Activated naive CD4-positive, alpha-beta T cell treated with anti-CD3 and anti-CD28 coated beads, Interleukin-2, amount 10 ng/mL, durations not matched to agents 5 hours and 36 hours (primary cell): Measurements from ENCODE around the gene CRABP2. TPM values are rescaled to one million over a fixed set of nuclear protein-coding genes. Genes with fewer than 3 reads are reported as not detected.

Source experiments
- total RNA-seq, 2 experiments: library from RNA; stranded (reverse); gene quantifications; one replicate each; pipeline ENCODE4 v1.2.3, GENCODE V29; 2021

Gene CRABP2
- under 1 TPM; 0.48 to 0.71 TPM for total RNA-seq

DNA sequence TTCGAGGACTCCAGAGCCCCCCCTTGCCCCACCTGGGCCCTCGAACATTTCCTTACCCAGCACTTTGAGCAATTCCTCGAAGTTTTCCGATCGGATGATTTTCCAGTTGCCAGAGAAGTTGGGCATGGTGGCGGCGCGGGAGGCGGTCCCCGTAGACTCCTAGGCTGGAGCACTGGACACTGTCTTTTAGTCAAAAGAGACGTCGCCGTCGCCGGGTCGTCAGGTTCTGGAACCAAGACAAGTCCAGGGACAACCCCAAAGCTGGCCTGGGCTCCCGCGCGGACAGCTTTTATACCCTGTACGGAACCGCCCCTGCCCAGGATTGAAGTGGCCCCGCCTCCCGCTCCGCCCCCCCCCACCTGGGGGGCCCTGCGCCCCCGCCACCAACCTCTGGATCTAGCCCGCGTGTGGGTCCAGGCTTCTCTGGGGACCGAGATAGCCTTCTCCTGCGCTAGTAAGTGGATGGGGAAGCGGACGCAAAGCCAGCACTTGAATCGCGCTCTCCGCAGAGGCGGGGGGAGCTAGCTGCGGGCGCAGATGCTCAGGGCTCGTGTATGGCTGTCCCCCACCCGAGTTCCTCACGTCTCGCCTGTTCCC lies at the start of gene CRABP2:
CRABP2 (minus strand) TSS at position 263 of the 597 bp plus-strand sequence; CDS start at position 126, 137 bp downstream.

DNA sequence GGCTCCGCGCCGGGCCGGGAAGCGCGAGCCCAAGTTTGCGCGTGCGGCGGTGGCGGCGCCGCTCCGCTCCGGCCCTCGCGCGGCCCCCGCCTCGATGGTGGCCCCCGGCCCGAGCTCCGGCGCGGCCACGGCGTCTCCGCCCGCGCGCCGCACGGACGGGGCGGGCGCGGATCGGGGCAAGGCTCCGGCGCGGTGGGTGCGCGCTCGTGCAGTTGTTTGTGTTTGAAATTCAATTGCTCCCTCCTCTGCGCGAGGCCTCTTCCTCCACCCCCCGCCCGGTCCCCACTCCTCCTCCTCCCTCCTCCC lies 46.0 kb upstream of the CRABP2 start, which contains the start of gene HDGF:
HDGF (minus strand) TSS at position 225 of the 306 bp plus-strand sequence. CDS start 246 bp downstream, outside the sequence.

DNA sequence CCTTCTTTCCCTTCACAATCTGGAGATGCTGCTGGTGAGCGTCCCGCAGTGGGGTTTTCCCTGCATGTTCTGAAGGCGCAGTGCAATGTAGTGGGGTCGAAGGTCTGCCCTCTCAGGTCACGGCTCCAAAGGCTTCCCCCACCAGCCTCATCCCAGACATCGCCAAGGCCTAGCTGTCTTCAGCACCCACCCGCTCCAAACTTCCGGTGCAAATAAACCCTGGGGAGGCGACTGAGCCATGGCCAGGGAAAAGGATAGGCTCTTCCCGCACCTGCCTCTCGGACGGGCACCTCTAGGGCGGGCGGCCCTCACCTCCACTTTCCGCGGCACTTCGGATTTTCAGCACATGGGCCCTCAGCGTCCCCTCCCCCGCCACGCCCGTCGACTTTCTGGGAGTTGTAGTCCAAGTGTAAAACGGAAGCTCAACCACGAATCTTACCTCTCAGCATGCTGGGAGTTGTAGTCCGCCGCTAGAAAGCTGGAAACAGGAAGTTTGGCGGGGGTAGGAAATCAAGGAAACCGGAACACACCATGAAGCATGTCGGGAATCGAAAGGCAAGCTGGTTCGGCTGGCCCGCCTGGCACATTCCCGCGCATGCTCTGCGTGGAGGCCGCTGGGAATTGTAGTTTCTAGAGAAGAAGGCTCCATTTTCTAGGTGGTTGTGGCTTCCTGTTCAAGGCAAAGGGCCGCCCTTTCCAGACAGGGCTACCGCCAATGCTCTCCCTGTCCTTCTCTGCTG lies 35.5 kb upstream of the CRABP2 start, which contains the start of gene MRPL24:
MRPL24 (minus strand) TSS at position 348 of the 740 bp plus-strand sequence. CDS start 2,384 bp downstream, outside the sequence.

GRCh38 chr1:156728599-156729462 lies 23.4 kb upstream of the CRABP2 start, which contains the start of gene ISG20L2:
ISG20L2 (minus strand) TSS chr1:156728766; CDS start chr1:156727652, 1,114 bp downstream.

DNA sequence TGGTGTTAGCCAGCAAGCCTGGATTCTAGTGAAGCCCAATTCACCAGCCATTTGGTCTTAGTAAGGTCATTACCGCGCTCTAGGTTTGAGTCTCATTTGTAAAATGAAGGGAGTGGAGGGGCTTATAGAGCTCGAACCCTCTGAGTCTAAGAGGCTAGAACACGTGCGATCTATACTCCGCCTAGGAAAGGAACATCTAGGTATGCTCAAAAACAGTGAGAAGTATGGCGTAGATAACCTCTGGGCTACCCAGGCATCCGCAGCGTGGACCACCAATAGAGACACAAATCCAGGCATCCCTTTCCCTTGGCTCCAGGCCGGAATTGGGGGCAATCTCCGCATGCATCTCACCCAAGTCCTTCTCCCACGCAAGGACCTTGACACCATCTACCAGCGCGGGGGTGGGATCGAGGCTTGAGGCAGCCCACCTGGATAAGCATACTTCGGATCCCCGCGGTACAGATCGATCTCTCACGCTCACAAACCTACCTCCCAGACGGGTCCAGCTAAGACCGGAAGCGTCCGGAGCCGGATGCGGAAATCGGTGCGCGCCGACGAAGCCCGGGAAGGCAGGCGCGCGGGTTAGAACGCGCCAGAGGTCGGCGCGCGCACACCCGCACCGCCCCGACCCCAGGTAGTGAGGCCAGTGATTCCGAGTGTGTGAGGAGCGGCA lies 22.7 kb upstream of the CRABP2 start, which contains the start of gene METTL25B:
METTL25B (plus strand) TSS at position 544 of the 673 bp plus-strand sequence. CDS start 636 bp downstream, outside the sequence.

GRCh38 chr1:156676820-156677615 lies 28.4 kb downstream of the CRABP2 start, which contains the start of gene NES:
NES (minus strand) TSS chr1:156677407; CDS start chr1:156677264, 143 bp downstream.

Other genes with a start within 250 kb of the CRABP2 start
- 10 to 100 TPM; 43.2 to 48.4 TPM for gene MEF2D, start 204.8 kb downstream of the CRABP2 start, total RNA-seq
- 10 to 100 TPM; 24.6 to 24.9 TPM for gene IQGAP3, start 133.0 kb downstream of the CRABP2 start, total RNA-seq
- 1 to 10 TPM; 1.9 to 3.1 TPM for gene TTC24, start 125.9 kb downstream of the CRABP2 start, total RNA-seq
- 10 to 100 TPM; 45.3 to 47.4 TPM for gene NAXE, start 113.8 kb downstream of the CRABP2 start, total RNA-seq
- 10 to 100 TPM; 27.1 to 29.2 TPM for gene GPATCH4, start 104.1 kb downstream of the CRABP2 start, total RNA-seq
- under 1 TPM in 1 of 2 experiments, not detected in 1; 0.24 TPM for gene HAPLN2, start 86.2 kb downstream of the CRABP2 start, total RNA-seq
- gene BCAN, start 63.5 kb downstream of the CRABP2 start, total RNA-seq, result not detected
- not detected for gene NES, start 28.2 kb downstream of the CRABP2 start, total RNA-seq
- gene METTL25B, start 22.9 kb upstream of the CRABP2 start, total RNA-seq, result 10 to 100 TPM; 28.8 to 32.5 TPM
- 10 to 100 TPM; 38.2 to 38.3 TPM for gene ISG20L2, start 23.2 kb upstream of the CRABP2 start, total RNA-seq
- gene MRPL24, start 35.5 kb upstream of the CRABP2 start, total RNA-seq, result 10 to 100 TPM; 37.3 to 44.1 TPM
- gene HDGF, start 46.1 kb upstream of the CRABP2 start, total RNA-seq, result 100 to 1,000 TPM; 182 to 185 TPM
- gene PRCC, start 62.0 kb upstream of the CRABP2 start, total RNA-seq, result 10 to 100 TPM; 58.1 to 64.1 TPM
- gene SH2D2A, start 111.3 kb upstream of the CRABP2 start, total RNA-seq, result 10 to 100 TPM; 75.8 to 81.8 TPM
- gene INSRR, start 153.5 kb upstream of the CRABP2 start, total RNA-seq, result under 1 TPM; 0.05 to 0.08 TPM
- gene NTRK1, start 155.3 kb upstream of the CRABP2 start, total RNA-seq, result 1 to 10 TPM; 2.2 to 2.4 TPM
- under 1 TPM; 0.28 to 0.31 TPM for gene PEAR1, start 188.1 kb upstream of the CRABP2 start, total RNA-seq
- not detected for gene LRRC71, start 215.0 kb upstream of the CRABP2 start, total RNA-seq